GM12878 (cell line): Measurements from ENCODE around the gene INPP5D. TPM values are rescaled to one million over a fixed set of nuclear protein-coding genes. Genes with fewer than 3 reads are reported as not detected.

Source experiments
- ATAC-seq: fragments of 200-7000 bp; cut with Tn5 transposase; 3 replicates; pipeline ENCODE4 v1.9.1; 2020; ENCODE audit warnings: mild to moderate bottlenecking, moderate library complexity
- BruUV-seq: library from RNA; stranded (reverse); fragments of 400-500 nt; replicated peaks from 2 replicates; lab custom pipeline; 2021; lab: Mats Ljungman, UMichigan
- CTCF ChIA-PET: fragments of 300-600 bp; sonication (Branson Sonifier 250); formaldehyde crosslinking; extraction: SDS; loops from one replicate; lab custom pipeline; 2021; ENCODE audit warnings: inconsistent platforms; lab: Yijun Ruan, JAX
- POLR2A ChIA-PET: fragments of 350-600 bp; formaldehyde crosslinking; extraction: SDS; loops from one replicate; lab custom pipeline; 2021; ENCODE audit warnings: inconsistent platforms; lab: Charles Lee
- RAD21 ChIA-PET: fragments of 300-600 bp; sonication (Branson Sonifier 250); formaldehyde crosslinking; loops from one replicate; lab custom pipeline; 2023; ENCODE audit warnings: antibody characterized with exemption; ENCODE audit not compliant: unreplicated experiment; lab: Charles Lee
- SMC1A ChIA-PET: fragments of 300-600 bp; sonication (Branson Sonifier 250); formaldehyde crosslinking; loops from one replicate; lab custom pipeline; 2023; ENCODE audit not compliant: unreplicated experiment, uncharacterized antibody; lab: Charles Lee
- DNase-seq: peaks from one replicate; pipeline ENCODE4 v3.0.0-alpha.2; 2011; ENCODE audit warnings: low read depth, low spot score
- FAIRE-seq: peaks from 3 replicates; lab custom pipeline; 2011; peaks lifted over from hg19 to GRCh38; lab: Jason Lieb, UNC
- H2AFZ ChIP-seq: 2 replicates; pipeline ENCODE4 v1.6.0; 2011; ENCODE audit warnings: low read depth, low read length, control low read depth; ENCODE audit not compliant: control insufficient read depth
- H3K27ac ChIP-seq: 2 replicates; pipeline ENCODE4 v1.5.1; 2011; ENCODE audit warnings: control low read depth; ENCODE audit not compliant: control insufficient read depth, insufficient read depth
- H3K27me3 ChIP-seq, 2 experiments: replicated peaks in 1 of 2; 2 replicates each; pipeline versions ENCODE4 v1.6.0 to v1.6.1; 2011; ENCODE audit warnings: low read length in 1 of 2; ENCODE audit not compliant: control insufficient read depth in 2 of 2, insufficient read depth in 2 of 2
- H3K36me3 ChIP-seq, 2 experiments: 2 replicates each; pipeline ENCODE4 v1.5.1; 2011; ENCODE audit warnings: low read length in 1 of 2; ENCODE audit not compliant: control insufficient read depth in 2 of 2, insufficient read depth in 2 of 2
- H3K4me1 ChIP-seq: 2 replicates; pipeline ENCODE4 v1.6.1; 2011; ENCODE audit warnings: mild to moderate bottlenecking, low read length, moderate library complexity, mixed read lengths; ENCODE audit not compliant: control insufficient read depth, insufficient read depth
- H3K4me2 ChIP-seq: 2 replicates; pipeline ENCODE4 v1.6.0; 2011; ENCODE audit warnings: control low read depth; ENCODE audit not compliant: control insufficient read depth, insufficient read depth
- H3K4me3 ChIP-seq: fragments of 200-600 bp; sonication (generic); 2 replicates; pipeline ENCODE4 v1.5.1; 2016
- H3K79me2 ChIP-seq: 2 replicates; pipeline ENCODE4 v1.6.0; 2011; ENCODE audit warnings: low read length; ENCODE audit not compliant: control insufficient read depth, insufficient read depth
- H3K9ac ChIP-seq: 2 replicates; pipeline ENCODE4 v1.8.0; 2011; ENCODE audit warnings: low read length, control low read depth, mixed read lengths; ENCODE audit not compliant: control insufficient read depth, insufficient read depth
- H3K9me3 ChIP-seq: replicated peaks from 3 replicates; pipeline ENCODE4 v1.5.1; 2011; ENCODE audit warnings: mild to moderate bottlenecking, low read length; ENCODE audit not compliant: control insufficient read depth, insufficient read depth
- H4K20me1 ChIP-seq: 2 replicates; pipeline ENCODE4 v1.6.0; 2011; ENCODE audit not compliant: control insufficient read depth, insufficient read depth
- BCL3 ChIP-seq: IDR thresholded peaks from 2 replicates; pipeline ENCODE4 v1.6.1; 2011; ENCODE audit warnings: borderline replicate concordance, low read depth, mild to moderate bottlenecking, moderate library complexity, low read length; ENCODE audit not compliant: insufficient read depth, poor library complexity, severe bottlenecking
- ESRRA ChIP-seq: IDR thresholded peaks from 2 replicates; pipeline ENCODE4 v1.6.1; 2012; ENCODE audit warnings: mild to moderate bottlenecking, low read length, improper control_type of control experiment
- MTA3 ChIP-seq: IDR thresholded peaks from 2 replicates; pipeline ENCODE4 v1.6.1; 2012; ENCODE audit warnings: low read length, inconsistent platforms, borderline replicate concordance
- NFYB ChIP-seq: IDR thresholded peaks from 2 replicates; pipeline ENCODE4 v1.6.1; 2011; ENCODE audit warnings: low read depth, mild to moderate bottlenecking, low read length, improper control_type of control experiment, moderate library complexity; ENCODE audit not compliant: insufficient read depth
- POLR2AphosphoS2 ChIP-seq: IDR thresholded peaks from 2 replicates; pipeline ENCODE4 v1.6.1; 2011; ENCODE audit warnings: low read depth, mild to moderate bottlenecking, low read length, improper control_type of control experiment, moderate library complexity
- REST ChIP-seq: IDR thresholded peaks from 2 replicates; pipeline ENCODE4 v1.6.1; 2012; ENCODE audit warnings: mild to moderate bottlenecking, low read depth, low read length
- SIX5 ChIP-seq: IDR thresholded peaks from 2 replicates; pipeline ENCODE4 v1.6.1; 2011; ENCODE audit warnings: mild to moderate bottlenecking, low read depth, low read length, moderate library complexity; ENCODE audit not compliant: severe bottlenecking
- TARDBP ChIP-seq: IDR thresholded peaks from 2 replicates; pipeline ENCODE4 v1.6.1; 2016; ENCODE audit warnings: borderline replicate concordance
- ZNF274 ChIP-seq: IDR thresholded peaks from one replicate; pipeline ENCODE4 v1.8.0; 2011; ENCODE audit not compliant: insufficient read length, insufficient read depth
- WGBS: methylation state at CpG from one replicate; pipeline ENCODE4 v1.1.6; 2016; ENCODE audit warnings: low lambda C conversion rate; ENCODE audit not compliant: insufficient replicate concordance, insufficient coverage; ENCODE audit errors: missing lambda C conversion rate; 5-methylcytosine and 5-hydroxymethylcytosine counted together
- in situ Hi-C: fragments of 300-500 bp; cut with MboI; formaldehyde crosslinking; loops from 9 replicates; pipeline ENCODE4 v1.14.3; 2018; ENCODE audit warnings: mixed read lengths
- intact Hi-C: fragments of 100-400 bp; cut with micrococcal nuclease; formaldehyde crosslinking; loops from one replicate; pipeline ENCODE4 v1.14.2; 2022; ENCODE audit not compliant: unreplicated experiment
- polyA plus RNA-seq, 11 experiments: library from polyadenylated mRNA; depleted of rRNA in 4 of 11; unstranded in 6 of 11; stranded (reverse) in 5 of 11; fragments of >200 nt; fragmentation: Nextera tagmentation in 4 of 11; fragmentation: Illumina TruSeq in 1 of 11; extraction: Ambion mirVana in 4 of 11; extraction: Trizol in 1 of 11; gene quantifications; 1 replicate in 1 of 11; 2 replicates in 10 of 11; pipeline versions ENCODE4 v1.2.1 to v1.2.3, GENCODE V29; 2011 to 2016; ENCODE audit warnings: inconsistent platforms in 2 of 11, missing spikeins in 2 of 11, low read depth in 1 of 11
- total RNA-seq, 4 experiments: library from RNA; depleted of rRNA in 3 of 4; stranded (reverse); fragments of >200 nt in 3 of 4; fragmentation: Illumina TruSeq in 1 of 4; extraction: Trizol in 1 of 4; gene quantifications; 2 replicates each; pipeline versions ENCODE4 v1.2.1 to v1.2.3, GENCODE V29; 2013 to 2021

INPP5D gene
- total and polyA plus RNA-seq, 10 of the 15 experiments (the other 5 are each of a cell fraction or from before 2014, with no cell fraction given) = 11.8 to 139 (median 88.8) TPM

GRCh38 chr2:233183869-233184418 is 123.8 kb downstream of the INPP5D start:
- RAD21 ChIA-PET = no interaction called here
- H3K4me3 ChIP-seq = no peak overlapping the region
- no peak for ATAC-seq

GRCh38 chr2:233184669-233185068 is 124.5 kb downstream of the INPP5D start:
- no peak overlapping the region for H2AFZ ChIP-seq
- H3K4me3 ChIP-seq = no peak overlapping the region
- DNase-seq (no peak), ATAC-seq (peak; percentile 32), FAIRE-seq (no peak)
- no peaks in the 10 kb centered on the region for H3K9me3 ChIP-seq
- peaks cover 51 to 67% of the 10 kb centered on the region in 2 experiments for H3K36me3 ChIP-seq
- intact Hi-C loops = loop anchor here (5.0 kb wide), 1 partner anchor 68 kb away; the partner anchor contains the start of gene ATG16L1
- no TSS peak for BruUV-seq
- no peaks in the 10 kb centered on the region for H3K27me3 ChIP-seq
- H3K79me2 ChIP-seq = no peaks in the 10 kb centered on the region
- peaks cover 21% of the 10 kb centered on the region for H3K4me1 ChIP-seq
- ChIA-PET CTCF (interaction anchor here (0.8 to 1.6 kb wide), 7 partner anchors 8 to 130 kb away, joined by 3 to 6 read pairs (median 4); no protein-coding TSS in a partner anchor), RAD21 (interaction anchor here (1.3 to 1.6 kb wide), 3 partner anchors 15 to 67 kb away, joined by 3 to 9 read pairs (median 9); partner anchors contain the start of gene ATG16L1), POLR2A (interaction anchor here (1.5 kb wide), 1 partner anchor 86 kb away, joined by 3 read pairs; no protein-coding TSS in a partner anchor), SMC1A (interaction anchor here (0.9 to 3.2 kb wide), 9 partner anchors 12 to 124 kb away, joined by 3 to 18 read pairs (median 4); partner anchors contain the start of genes ATG16L1 and INPP5D)
- TF ChIP-seq ESRRA (no peak), MTA3 (no peak), POLR2AphosphoS2 (no peak), NFYB (no peak), SIX5 (no peak), REST (no peak), BCL3 (no peak)
- H3K4me2 ChIP-seq = no peak overlapping the region
- no peaks in the 10 kb centered on the region for H4K20me1 ChIP-seq
- in situ Hi-C loops = no loop called here
- 85% methylated on average over 8 of the region's 8 CpGs for WGBS
- no peak overlapping the region for H3K9ac ChIP-seq
- H3K27ac ChIP-seq = no peak overlapping the region

More at GRCh38 chr2:233183869-233184418, 123.8 kb downstream of the INPP5D start:
- DNase-seq = no peak
- SMC1A ChIA-PET = interaction anchor here (0.7 to 3.2 kb wide), 7 partner anchors 12 to 97 kb away, joined by 3 to 18 read pairs (median 3); partner anchors contain the start of gene ATG16L1
- Histone ChIP-seq H2AFZ (no peak overlapping the region), H3K27ac (no peak overlapping the region)
- CTCF ChIA-PET = interaction anchor here (0.6 to 1.6 kb wide), 3 partner anchors 8 to 54 kb away, joined by 3 to 4 read pairs (median 3); no protein-coding TSS in a partner anchor
- TF ChIP-seq ZNF274 (no peak), TARDBP (no peak)
- TF ChIP-seq, all 136 proteins: peak for 0
- Histone ChIP-seq H3K9ac (no peak overlapping the region), H3K79me2 (no peaks in the 10 kb centered on the region), H3K36me3 (peaks cover 50 to 65% of the 10 kb centered on the region in 2 experiments), H4K20me1 (no peaks in the 10 kb centered on the region), H3K4me1 (peaks cover 21% of the 10 kb centered on the region), H3K27me3 (no peaks in the 10 kb centered on the region), H3K4me2 (no peak overlapping the region), H3K9me3 (no peaks in the 10 kb centered on the region; the same call in 2 of the 3 replicates)
- POLR2A ChIA-PET = interaction anchor here (0.6 to 0.8 kb wide), 3 partner anchors 55 to 123 kb away, joined by 3 to 4 read pairs (median 3); partner anchors contain the start of gene INPP5D
- intact Hi-C loops = no loop called here
- WGBS = 75% methylated on average over 9 of the region's 9 CpGs
- in situ Hi-C loops = no loop called here
- FAIRE-seq = no peak
- BruUV-seq = no TSS peak
